ENCODE data around the gene CCNL1. TPM values are rescaled to one million over a fixed set of nuclear protein-coding genes. Genes with fewer than 3 reads are reported as not detected.
"Not testable (repeated sequence)": the region's sequence is repeated elsewhere in the genome, so short reads cannot be mapped to it uniquely, and the experiment has no call there.

CCNL1 gene
- polyA plus RNA-seq, 1 donor from 2014 or later: 186 TPM

GRCh38 chr3:157180262-157180661, 20.3 kb upstream of the CCNL1 start:
- Histone ChIP-seq H3K4me2 (ENCODE audit: low read length) (no peak overlapping the region), H4K20me1 (ENCODE audit: insufficient read depth) (no peaks in the 10 kb centered on the region), H3K36me3 (ENCODE audit: insufficient read depth, low read length) (no peaks in the 10 kb centered on the region), H3K9me2 (ENCODE audit: insufficient read depth, low read length) (no peaks in the 10 kb centered on the region), H3K9ac (ENCODE audit: low read length) (no peak overlapping the region), H3K4me3 (ENCODE audit: low read length) (no peak overlapping the region), H3K27ac (ENCODE audit: low read length) (no peak overlapping the region), H3F3A (ENCODE audit: insufficient read depth, low read length, poor library complexity, severe bottlenecking) (no peaks in the 10 kb centered on the region), H3K79me2 (replicated peaks; ENCODE audit: insufficient read depth, low read length) (peaks cover 10% of the 10 kb centered on the region), H3K9me3 (ENCODE audit: low read length) (no peaks in the 10 kb centered on the region), H3K27me3 (ENCODE audit: insufficient read depth, low read depth, low read length) (no peaks in the 10 kb centered on the region), H2AFZ (ENCODE audit: low read depth, low read length) (no peak overlapping the region)
- TF ChIP-seq RAD21 (conservative IDR thresholded peaks at IDR 0.05): no peak
- no peak for TF ChIP-seq REST (IDR thresholded peaks at IDR 0.05; ENCODE audit: borderline replicate concordance)
- TF ChIP-seq EZH2 (IDR thresholded peaks at IDR 0.05; ENCODE audit: borderline replicate concordance, insufficient read depth, low read length, poor library complexity, severe bottlenecking): no peak
- no peak for TF ChIP-seq EP300 (conservative IDR thresholded peaks at IDR 0.05; ENCODE audit: poor library complexity, severe bottlenecking)
- no peak for TF ChIP-seq TAF1 (IDR thresholded peaks at IDR 0.05; ENCODE audit: low read depth)
- TF ChIP-seq CTCF (IDR thresholded peaks at IDR 0.05; ENCODE audit: poor library complexity, severe bottlenecking): no peak
- no peak for TF ChIP-seq MXI1 (conservative IDR thresholded peaks at IDR 0.05; ENCODE audit: poor library complexity, severe bottlenecking)
- no peak for TF ChIP-seq POLR2AphosphoS5 (IDR thresholded peaks at IDR 0.05)
- no peak for TF ChIP-seq SMC3 (conservative IDR thresholded peaks at IDR 0.05; ENCODE audit: poor library complexity)

- H3K36me3 ChIP-seq (ENCODE audit: insufficient read depth, low read length): no peaks in the 10 kb centered on the region
- TF ChIP-seq RAD21 (conservative IDR thresholded peaks at IDR 0.05) (no peak), SMC3 (conservative IDR thresholded peaks at IDR 0.05; ENCODE audit: poor library complexity) (no peak)
These were observed 19.4 kb upstream of the CCNL1 start for GRCh38 chr3:157179365-157179803.

GRCh38 chr3:157178503-157179364, 18.8 kb upstream of the CCNL1 start:
- not testable (repeated sequence) for H3K4me2 ChIP-seq (ENCODE audit: low read length); H3K9me3 ChIP-seq (ENCODE audit: low read length); H4K20me1 ChIP-seq (ENCODE audit: insufficient read depth); H2AFZ ChIP-seq (ENCODE audit: low read depth, low read length); H3K27me3 ChIP-seq (ENCODE audit: insufficient read depth, low read depth, low read length); H3K79me2 ChIP-seq (replicated peaks; ENCODE audit: insufficient read depth, low read length); H3K9me2 ChIP-seq (ENCODE audit: insufficient read depth, low read length); H3K36me3 ChIP-seq (ENCODE audit: insufficient read depth, low read length); H3K9ac ChIP-seq (ENCODE audit: low read length); H3F3A ChIP-seq (ENCODE audit: insufficient read depth, low read length, poor library complexity, severe bottlenecking); H3K4me3 ChIP-seq (ENCODE audit: low read length); H3K27ac ChIP-seq (ENCODE audit: low read length)

More at GRCh38 chr3:157179365-157179803, 19.4 kb upstream of the CCNL1 start:
- no peaks in the 10 kb centered on the region for H3K9me2 ChIP-seq (ENCODE audit: insufficient read depth, low read length)
- H3K79me2 ChIP-seq (replicated peaks; ENCODE audit: insufficient read depth, low read length): peaks cover 10% of the 10 kb centered on the region
- H3K27me3 ChIP-seq (ENCODE audit: insufficient read depth, low read depth, low read length): no peaks in the 10 kb centered on the region
- H3F3A ChIP-seq (ENCODE audit: insufficient read depth, low read length, poor library complexity, severe bottlenecking): no peaks in the 10 kb centered on the region
- no peaks in the 10 kb centered on the region for H4K20me1 ChIP-seq (ENCODE audit: insufficient read depth)
- H3K27ac ChIP-seq (ENCODE audit: low read length): no peak overlapping the region
- H3K4me2 ChIP-seq (ENCODE audit: low read length): no peak overlapping the region
- H3K9ac ChIP-seq (ENCODE audit: low read length): no peak overlapping the region
- no peak overlapping the region for H3K4me3 ChIP-seq (ENCODE audit: low read length)
- H3K9me3 ChIP-seq (ENCODE audit: low read length): no peaks in the 10 kb centered on the region
- H2AFZ ChIP-seq (ENCODE audit: low read depth, low read length): no peak overlapping the region

- H3K4me2 ChIP-seq (ENCODE audit: low read length): not testable (repeated sequence)
These were observed 18.0 kb upstream of the CCNL1 start for GRCh38 chr3:157177801-157178453.

More at GRCh38 chr3:157177801-157178453, 18.0 kb upstream of the CCNL1 start:
- H3K4me3 ChIP-seq (ENCODE audit: low read length); H3K79me2 ChIP-seq (replicated peaks; ENCODE audit: insufficient read depth, low read length); H4K20me1 ChIP-seq (ENCODE audit: insufficient read depth); H3K27me3 ChIP-seq (ENCODE audit: insufficient read depth, low read depth, low read length); H3K9me3 ChIP-seq (ENCODE audit: low read length); H3K36me3 ChIP-seq (ENCODE audit: insufficient read depth, low read length); H3K27ac ChIP-seq (ENCODE audit: low read length); H3F3A ChIP-seq (ENCODE audit: insufficient read depth, low read length, poor library complexity, severe bottlenecking); H2AFZ ChIP-seq (ENCODE audit: low read depth, low read length); H3K9ac ChIP-seq (ENCODE audit: low read length); H3K9me2 ChIP-seq (ENCODE audit: insufficient read depth, low read length): not testable (repeated sequence)
